Fibroblast of lung (primary cell): ENCODE data around the gene OTOGL.

Source experiments
- EZH2 ChIP-seq: IDR thresholded peaks from 2 replicates; pipeline ENCODE4 v1.5.1; 2012; ENCODE audit warnings: low read length, control low read depth, mild to moderate bottlenecking; ENCODE audit errors: missing control alignments
- TF ChIP-seq, protein P1 (sequence below), 2 donors: IDR thresholded peaks in 1 of 2; conservative IDR thresholded peaks in 1 of 2; 1 replicate in 1 of 2; 2 replicates in 1 of 2; pipeline ENCODE4 v1.5.1; 2011 to 2012; ENCODE audit warnings: low read length in 2 of 2, control low read depth in 1 of 2, inconsistent platforms in 1 of 2, low read depth in 1 of 2, mild to moderate bottlenecking in 1 of 2

GRCh38 chr12:80156306-80156705, 57.0 kb downstream of the OTOGL start:
- TF ChIP-seq, protein P1, sequence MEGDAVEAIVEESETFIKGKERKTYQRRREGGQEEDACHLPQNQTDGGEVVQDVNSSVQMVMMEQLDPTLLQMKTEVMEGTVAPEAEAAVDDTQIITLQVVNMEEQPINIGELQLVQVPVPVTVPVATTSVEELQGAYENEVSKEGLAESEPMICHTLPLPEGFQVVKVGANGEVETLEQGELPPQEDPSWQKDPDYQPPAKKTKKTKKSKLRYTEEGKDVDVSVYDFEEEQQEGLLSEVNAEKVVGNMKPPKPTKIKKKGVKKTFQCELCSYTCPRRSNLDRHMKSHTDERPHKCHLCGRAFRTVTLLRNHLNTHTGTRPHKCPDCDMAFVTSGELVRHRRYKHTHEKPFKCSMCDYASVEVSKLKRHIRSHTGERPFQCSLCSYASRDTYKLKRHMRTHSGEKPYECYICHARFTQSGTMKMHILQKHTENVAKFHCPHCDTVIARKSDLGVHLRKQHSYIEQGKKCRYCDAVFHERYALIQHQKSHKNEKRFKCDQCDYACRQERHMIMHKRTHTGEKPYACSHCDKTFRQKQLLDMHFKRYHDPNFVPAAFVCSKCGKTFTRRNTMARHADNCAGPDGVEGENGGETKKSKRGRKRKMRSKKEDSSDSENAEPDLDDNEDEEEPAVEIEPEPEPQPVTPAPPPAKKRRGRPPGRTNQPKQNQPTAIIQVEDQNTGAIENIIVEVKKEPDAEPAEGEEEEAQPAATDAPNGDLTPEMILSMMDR (conservative IDR thresholded peaks at IDR 0.05 in 1 of 2, IDR thresholded peaks at IDR 0.05 in 1 of 2; ENCODE audit: low read depth in 1 of 2, low read length in 2 of 2) = no peak
- TF ChIP-seq EZH2 = no peak
